Heart right ventricle (tissue), 16 donors: ENCODE data around the gene CBLB. TPM values are rescaled to one million over a fixed set of nuclear protein-coding genes. Genes with fewer than 3 reads are reported as not detected.
A peak's percentile ranks its signal among the peaks of the same experiment; 100 is the strongest.
"Not testable (repeated sequence)": the region's sequence is repeated elsewhere in the genome, so short reads cannot be mapped to it uniquely, and the experiment has no call there.

Experiments used
- ATAC-seq, 8 donors: fragments of 200-7000 bp; cut with Tn5 transposase; one replicate each; pipeline ENCODE4 v1.9.1; 2020; ENCODE audit warnings: mild to moderate bottlenecking in 8 of 8, moderate library complexity in 8 of 8, moderate number of reproducible peaks in 1 of 8
- DNase-seq, 2 donors: peaks; one replicate each; pipeline ENCODE4 v3.0.0-alpha.2; 2020
- H3K27ac ChIP-seq, 10 donors: fragments of 200-600 bp; sonication (generic) in 2 of 10; one replicate each; pipeline versions ENCODE4 v1.5.0 to v1.8.0; 2020 to 2022; ENCODE audit warnings: mild to moderate bottlenecking in 3 of 10
- H3K27me3 ChIP-seq, 7 donors: fragments of 200-600 bp; one replicate each; pipeline ENCODE4 v1.8.0; 2021 to 2022; ENCODE audit warnings: mild to moderate bottlenecking in 2 of 7
- H3K36me3 ChIP-seq, 9 donors: fragments of 200-600 bp; sonication (generic) in 1 of 9; one replicate each; pipeline versions ENCODE4 v1.5.0 to v1.8.0; 2020 to 2022; ENCODE audit warnings: mild to moderate bottlenecking in 2 of 9
- H3K4me1 ChIP-seq, 9 donors: fragments of 200-600 bp; sonication (generic) in 1 of 9; one replicate each; pipeline versions ENCODE4 v1.5.0 to v1.8.0; 2020 to 2022; ENCODE audit warnings: mild to moderate bottlenecking in 4 of 9
- H3K4me3 ChIP-seq, 10 donors: fragments of 200-600 bp; sonication (generic) in 2 of 10; one replicate each; pipeline versions ENCODE4 v1.5.0 to v1.8.0; 2020 to 2022; ENCODE audit warnings: mild to moderate bottlenecking in 7 of 10, moderate library complexity in 2 of 10
- H3K9me3 ChIP-seq, 11 donors: fragments of 200-600 bp in 10 of 11; sonication (generic) in 2 of 11; one replicate each; pipeline versions ENCODE4 v1.5.0 to v1.8.0; 2013 to 2022; ENCODE audit warnings: mild to moderate bottlenecking in 2 of 11, control low read depth in 1 of 11, moderate library complexity in 1 of 11
- CTCF ChIP-seq, 9 donors: fragments of 200-600 bp; sonication (generic) in 2 of 9; IDR thresholded peaks; one replicate each; pipeline versions ENCODE4 v1.5.0 to v1.8.0; 2021 to 2022; ENCODE audit warnings: antibody characterized with exemption in 9 of 9, mild to moderate bottlenecking in 5 of 9, moderate library complexity in 1 of 9
- WGBS, 2 donors: extraction: QIAGEN DNeasy Blood & Tissue Kit; methylation state at CpG; one replicate each; pipeline ENCODE4 v1.1.7; 2013; ENCODE audit warnings: inconsistent platforms in 1 of 2; 5-methylcytosine and 5-hydroxymethylcytosine counted together
- intact Hi-C, 10 donors: fragments of 100-400 bp; cut with DNase I; formaldehyde crosslinking; loops; one replicate each; pipeline versions ENCODE4 v1.11.1 to v1.14.2; 2022
- polyA plus RNA-seq, 2 donors: library from polyadenylated mRNA; stranded (reverse); fragments of 200-250 nt; gene quantifications; one replicate each; pipeline ENCODE4 v1.2.3, GENCODE V29; 2013
- total RNA-seq, 10 donors: library from RNA; stranded (reverse); fragmentation: NEBNext Ultra II Directional in 3 of 10; extraction: Animal tissue kit (Norgen Biotek cat#: 25700) in 3 of 10; gene quantifications; one replicate each; pipeline versions ENCODE4 v1.2.1 to v1.2.4, GENCODE V29; 2021 to 2023
- donor health status: Arrhythmogenic right ventricular cardiomyopathy.
- donor health status: ischemic (EF 13 %, LVEDD 7.1; RV severe dilation, severe dysfunction).
- donor health status: healthy with polysubstance abuse.
- donor health status: DM: no; HTN: yes; CAD: no.
- donor health status: DM: no; HTN: no; CAD: no.
- donor health status: ischemic (EF 25% LVEDD 6.9; RV normal size, moderate dysfunction).
- donor health status: ischemic (EF 25% LVEDD 5.7; RV mildly dilated, moderate dysfunction).
- donor health status: healthy.
- donor health status: DM: yes; HTN: yes; CAD: no.
- donor health status: Ischemic cardiomyopathy.
- donor health status: ischemic (EF 35%, LVEDD 5.7; RV mildly dilated, moderate dysfunction).
- donor health status: nonischemic (EF 11% LVEDD 7.7; RV severe dilation, severe dysfunction).
- donor health status: DM: yes; HTN: yes; CAD: no.
- donor health status: PGD.
- donor health status: ischemic (EF 29% LVEDD 5.4; RV normal size, mild dysfunction).
- donor health status: nonischemic (EF 23%, LVEDD 6.1; RV moderate dilation, normal function).

CBLB gene
- total and polyA plus RNA-seq, 12 donors, result 14.2 to 72.7 (median 46.0) TPM

GRCh38 chr3:105762749-105763658 is 105.8 kb downstream of the CBLB start:
- H3K9me3 ChIP-seq, result peaks cover 0 to 24% (median 0%) of the 10 kb centered on the region in 11 donors
- H3K27me3 ChIP-seq, result no peaks in the 10 kb centered on the region
- 95 to 96% methylated on average over 13 of the region's 13 CpGs for WGBS, 2 donors
- H3K36me3 ChIP-seq, result peaks cover 0 to 55% (median 10%) of the 10 kb centered on the region in 9 donors
- no peak overlapping the region for H3K4me3 ChIP-seq
- intact Hi-C loops, result no loop called here
- H3K27ac ChIP-seq, result no peak overlapping the region
- TF ChIP-seq CTCF (IDR thresholded peaks at IDR 0.05), result no peak
- ATAC-seq (peak in 1 of 8 donors; percentile 29), DNase-seq (no peak)
- H3K4me1 ChIP-seq, result peaks cover 0 to 45% (median 28%) of the 10 kb centered on the region in 9 donors

- Histone ChIP-seq H3K36me3 (peaks cover 0 to 56% (median 10%) of the 10 kb centered on the region in 9 donors), H3K9me3 (peaks cover 0 to 24% (median 0%) of the 10 kb centered on the region in 11 donors), H3K4me1 (peaks cover 0 to 37% (median 20%) of the 10 kb centered on the region in 9 donors)
- intact Hi-C loops, H3K27me3 ChIP-seq, DNase-seq, H3K4me3 ChIP-seq, H3K27ac ChIP-seq: not testable (repeated sequence)
- WGBS, 2 donors, result 95 to 98% methylated on average over 1 of the region's 1 CpG
- ATAC-seq, result peak in 1 of 8 donors; percentile 32
Observed at GRCh38 chr3:105762214-105762613, 106.6 kb downstream of the CBLB start.

GRCh38 chr3:105759442-105760078 is 109.3 kb downstream of the CBLB start:
- Histone ChIP-seq H3K4me1 (peaks cover 0 to 21% (median 4%) of the 10 kb centered on the region in 9 donors), H3K36me3 (peaks cover 0 to 63% (median 10%) of the 10 kb centered on the region in 9 donors), H3K27me3 (no peaks in the 10 kb centered on the region), H3K4me3 (no peak overlapping the region), H3K27ac (no peak overlapping the region), H3K9me3 (peaks cover 0 to 24% (median 0%) of the 10 kb centered on the region in 11 donors)
- intact Hi-C loops, result no loop called here
- TF ChIP-seq CTCF (IDR thresholded peaks at IDR 0.05), result no peak
- WGBS, 2 donors, result 99 to 100% methylated on average over 6 of the region's 6 CpGs
- DNase-seq, result no peak
- ATAC-seq, result peak in 5 of 8 donors; percentile 19 to 62 (median 25)

GRCh38 chr3:105758451-105758850 is 110.4 kb downstream of the CBLB start:
- TF ChIP-seq CTCF (IDR thresholded peaks at IDR 0.05), result no peak
- Histone ChIP-seq H3K36me3 (peaks cover 0 to 59% (median 10%) of the 10 kb centered on the region in 9 donors), H3K9me3 (peaks cover 0 to 24% (median 0%) of the 10 kb centered on the region in 11 donors), H3K4me1 (peaks cover 0 to 22% (median 2%) of the 10 kb centered on the region in 9 donors), H3K27ac (no peak overlapping the region), H3K27me3 (no peaks in the 10 kb centered on the region), H3K4me3 (no peak overlapping the region)
- peak in 7 of 8 donors; percentile 9 to 48 (median 24) for ATAC-seq
- no peak for DNase-seq
- 95 to 100% methylated on average over 9 of the region's 9 CpGs for WGBS, 2 donors
- intact Hi-C loops, result no loop called here
